CD14-positive monocyte (primary cell): Measurements from ENCODE around the gene KLHL24. TPM values are rescaled to one million over a fixed set of nuclear protein-coding genes. Genes with fewer than 3 reads are reported as not detected.
A peak's percentile ranks its signal among the peaks of the same experiment; 100 is the strongest.
"Not testable (repeated sequence)": the region's sequence is repeated elsewhere in the genome, so short reads cannot be mapped to it uniquely, and the experiment has no call there.

Experiments used
- DNase-seq, 3 donors: peaks; one replicate each; pipeline ENCODE4 v3.0.0-alpha.2; 2011 to 2022
- H2AFZ ChIP-seq: 2 replicates; pipeline ENCODE4 v1.6.0; 2012; ENCODE audit warnings: mild to moderate bottlenecking, low read depth, low read length, inconsistent platforms; ENCODE audit not compliant: insufficient read depth, poor library complexity, severe bottlenecking
- H3K27ac ChIP-seq, 2 donors: 1 replicate in 1 of 2; 2 replicates in 1 of 2; pipeline ENCODE4 v1.5.1; 2012 to 2013; ENCODE audit warnings: low read length in 2 of 2, control low read depth in 1 of 2, inconsistent platforms in 1 of 2, low read depth in 1 of 2, mild to moderate bottlenecking in 1 of 2
- H3K27me3 ChIP-seq, 2 donors: one replicate each; pipeline versions ENCODE4 v1.6.0 to v1.6.1; 2011 to 2013; ENCODE audit warnings: low read length in 2 of 2; ENCODE audit not compliant: control insufficient read depth in 2 of 2, insufficient read depth in 2 of 2
- H3K36me3 ChIP-seq, 2 donors: replicated peaks in 1 of 2; 1 replicate in 1 of 2; 2 replicates in 1 of 2; pipeline versions ENCODE4 v1.5.1 to v1.6.1; 2012 to 2013; ENCODE audit warnings: low read length in 2 of 2, control low read depth in 1 of 2, inconsistent platforms in 1 of 2, mild to moderate bottlenecking in 1 of 2; ENCODE audit not compliant: insufficient read depth in 2 of 2, control insufficient read depth in 1 of 2
- H3K4me1 ChIP-seq, 2 donors: 1 replicate in 1 of 2; 2 replicates in 1 of 2; pipeline versions ENCODE4 v1.5.1 to v1.6.1; 2012 to 2013; ENCODE audit warnings: low read length in 2 of 2, control low read depth in 1 of 2, inconsistent platforms in 1 of 2, mild to moderate bottlenecking in 1 of 2, moderate library complexity in 1 of 2; ENCODE audit not compliant: insufficient read depth in 2 of 2, control insufficient read depth in 1 of 2
- H3K4me2 ChIP-seq: replicated peaks from 2 replicates; pipeline ENCODE3; 2012; ENCODE audit warnings: low read length, moderate library complexity, mild to moderate bottlenecking; ENCODE audit not compliant: poor library complexity, severe bottlenecking; ENCODE audit errors: extremely low read depth
- H3K4me3 ChIP-seq, 3 experiments: fragments of 200-600 bp in 1 of 3; sonication (generic) in 1 of 3; replicated peaks in 1 of 3; 1 replicate in 2 of 3; 2 replicates in 1 of 3; pipeline ENCODE4 v1.5.1; 2011 to 2013; ENCODE audit warnings: low read length in 3 of 3, mild to moderate bottlenecking in 3 of 3, control low read depth in 2 of 3, low read depth in 2 of 3, inconsistent platforms in 1 of 3, moderate library complexity in 1 of 3
- H3K79me2 ChIP-seq: 2 replicates; pipeline ENCODE4 v1.6.0; 2012; ENCODE audit warnings: mild to moderate bottlenecking, control low read depth, inconsistent platforms, low read length, moderate library complexity; ENCODE audit not compliant: insufficient read depth
- H3K9ac ChIP-seq: 2 replicates; pipeline ENCODE4 v1.6.0; 2017; ENCODE audit warnings: low read length, mild to moderate bottlenecking; ENCODE audit not compliant: insufficient read depth, poor library complexity, severe bottlenecking
- H3K9me3 ChIP-seq, 2 donors: replicated peaks in 1 of 2; 1 replicate in 1 of 2; 2 replicates in 1 of 2; pipeline versions ENCODE4 v1.5.1 to v1.6.1; 2012 to 2013; ENCODE audit warnings: low read length in 2 of 2, control low read depth in 1 of 2; ENCODE audit not compliant: control insufficient read depth in 1 of 2, insufficient read depth in 1 of 2
- H4K20me1 ChIP-seq: 2 replicates; pipeline ENCODE4 v1.6.0; 2012; ENCODE audit warnings: mild to moderate bottlenecking, low read length, control low read depth, moderate library complexity; ENCODE audit not compliant: insufficient read depth
- H3K27ac Mint-ChIP-seq, 7 donors: one replicate each; pipeline ENCODE4 v1.8.0; 2020; ENCODE audit warnings: mild to moderate bottlenecking in 7 of 7, mixed read lengths in 7 of 7, moderate library complexity in 6 of 7, inconsistent platforms in 2 of 7
- H3K27me3 Mint-ChIP-seq, 3 donors: one replicate each; pipeline ENCODE4 v1.8.0; 2021 to 2022; ENCODE audit warnings: low read depth in 3 of 3, mild to moderate bottlenecking in 3 of 3, mixed read lengths in 3 of 3, moderate library complexity in 3 of 3, inconsistent platforms in 1 of 3
- H3K36me3 Mint-ChIP-seq, 2 donors: one replicate each; pipeline ENCODE4 v1.8.0; 2020; ENCODE audit warnings: mixed read lengths in 2 of 2, inconsistent platforms in 1 of 2, mild to moderate bottlenecking in 1 of 2
- H3K4me1 Mint-ChIP-seq: one replicate; pipeline ENCODE4 v1.8.0; 2020; ENCODE audit warnings: mild to moderate bottlenecking, mixed read lengths
- H3K4me3 Mint-ChIP-seq, 2 donors: one replicate each; pipeline ENCODE4 v1.8.0; 2020; ENCODE audit warnings: mild to moderate bottlenecking in 2 of 2, mixed read lengths in 2 of 2, moderate library complexity in 1 of 2
- H3K9me3 Mint-ChIP-seq, 7 donors: one replicate each; pipeline ENCODE4 v1.8.0; 2020 to 2022; ENCODE audit warnings: mixed read lengths in 7 of 7, mild to moderate bottlenecking in 6 of 7, moderate library complexity in 6 of 7, inconsistent platforms in 2 of 7
- CTCF ChIP-seq: fragments of 200-600 bp; IDR thresholded peaks from one replicate; pipeline ENCODE4 v1.8.0; 2022; ENCODE audit warnings: antibody characterized with exemption, mild to moderate bottlenecking
- WGBS: methylation state at CpG from one replicate; pipeline ENCODE4 v1.1.5; 2013; ENCODE audit warnings: missing lambda C conversion rate; ENCODE audit not compliant: insufficient coverage; 5-methylcytosine and 5-hydroxymethylcytosine counted together
- intact Hi-C, 2 donors: fragments of 100-400 bp; cut with micrococcal nuclease; formaldehyde crosslinking; loops; one replicate each; pipeline versions ENCODE4 v1.15.0 to v1.15.1; 2023
- polyA plus RNA-seq, 3 donors: library from polyadenylated mRNA; depleted of rRNA in 1 of 3; unstranded in 2 of 3; stranded (reverse) in 1 of 3; fragments of 300-500 nt in 2 of 3; fragments of >200 nt in 1 of 3; fragmentation: Illumina TruSeq in 2 of 3; gene quantifications; 1 replicate in 2 of 3; 2 replicates in 1 of 3; pipeline ENCODE4 v1.2.3, GENCODE V29; 2012 to 2021

Gene KLHL24
- polyA plus RNA-seq, 3 donors = 24.1 to 31.7 (median 31.4) TPM

- no peak for TF ChIP-seq CTCF
- Histone ChIP-seq H3K9me3 (no peaks in the 10 kb centered on the region), H3K27ac (peak overlapping the region; percentile 89 to 90), H2AFZ (peak overlapping the region; percentile 89), H4K20me1 (peaks cover 49% of the 10 kb centered on the region), H3K4me1 (peaks cover 17 to 24% of the 10 kb centered on the region in 2 donors), H3K4me2 (peak overlapping the region; percentile 77), H3K79me2 (peaks cover 56% of the 10 kb centered on the region), H3K36me3 (no peaks in the 10 kb centered on the region), H3K9ac (peak overlapping the region; percentile 96), H3K27me3 (no peaks in the 10 kb centered on the region), H3K4me3 (peak overlapping the region; percentile 93 to 98 (median 94))
- Mint-ChIP-seq H3K27ac (peak overlapping the region; percentile 90 to 97 (median 94)), H3K4me3 (peak overlapping the region; percentile 89 to 93), H3K9me3 (no peaks in the 10 kb centered on the region), H3K36me3 (no peaks in the 10 kb centered on the region), H3K27me3 (peaks cover 0 to 4% (median 0%) of the 10 kb centered on the region in 3 donors), H3K4me1 (peaks cover 22% of the 10 kb centered on the region)
- under 1% methylated on average over 67 of the region's 84 CpGs for WGBS
- intact Hi-C loops = loop anchor here (1.0 to 10.0 kb wide), 3 partner anchors 61 to 82 kb away; partner anchors contain the start of genes KLHL6 (in 2 of the 2) and YEATS2 (in 2 of the 2)
- DNase-seq = peak; percentile 89 to 93 (median 90)
These were observed 1.0 kb downstream of the KLHL24 start for GRCh38 chr3:183636221-183637105.

GRCh38 chr3:183637106-183637486 is 1.7 kb downstream of the KLHL24 start:
- Mint-ChIP-seq H3K4me3 (peak overlapping the region; percentile 89 to 93), H3K36me3 (no peaks in the 10 kb centered on the region), H3K27ac (peak overlapping the region; percentile 45 to 93 (median 81)), H3K4me1 (peaks cover 22% of the 10 kb centered on the region), H3K27me3 (peaks cover 0 to 4% (median 0%) of the 10 kb centered on the region in 3 donors), H3K9me3 (no peaks in the 10 kb centered on the region)
- H3K9ac ChIP-seq = peak overlapping the region; percentile 96
- H2AFZ ChIP-seq = peak overlapping the region; percentile 89
- H3K27ac ChIP-seq = peak overlapping the region; percentile 89 to 90
- no CpG with 5 or more reads among the region's 6 CpGs for WGBS
- H3K4me2 ChIP-seq = peak overlapping the region; percentile 77
- peaks cover 17 to 24% of the 10 kb centered on the region in 2 donors for H3K4me1 ChIP-seq
- H3K9me3 ChIP-seq = no peaks in the 10 kb centered on the region
- H3K4me3 ChIP-seq = peak overlapping the region; percentile 93 to 98 (median 94)
- intact Hi-C loops = loop anchor here (5.0 to 10.0 kb wide), 2 partner anchors 60 to 82 kb away; partner anchors contain the start of genes YEATS2 (in 2 of the 2) and KLHL6 (in 1 of the 2)
- peaks cover 63% of the 10 kb centered on the region for H3K79me2 ChIP-seq
- DNase-seq = no peak
- no peak for TF ChIP-seq CTCF
- no peaks in the 10 kb centered on the region for H3K27me3 ChIP-seq
- no peaks in the 10 kb centered on the region for H3K36me3 ChIP-seq
- peaks cover 55% of the 10 kb centered on the region for H4K20me1 ChIP-seq

GRCh38 chr3:183637633-183638032 is 2.2 kb downstream of the KLHL24 start:
- not testable (repeated sequence) for H3K36me3 Mint-ChIP-seq, H3K4me3 ChIP-seq, H3K27ac ChIP-seq, H3K27me3 Mint-ChIP-seq, H3K9me3 Mint-ChIP-seq, H3K36me3 ChIP-seq, H2AFZ ChIP-seq, H3K9ac ChIP-seq, H3K9me3 ChIP-seq, H3K27me3 ChIP-seq, DNase-seq
- peaks cover 17 to 24% of the 10 kb centered on the region in 2 donors for H3K4me1 ChIP-seq
- Mint-ChIP-seq H3K4me3 (peak overlapping the region in 1 of 2 donors; percentile 89), H3K27ac (peak overlapping the region in 3 of 7 donors; percentile 20 to 68 (median 26)), H3K4me1 (peaks cover 22% of the 10 kb centered on the region)
- intact Hi-C loops = loop anchor here (5.0 to 10.0 kb wide), 2 partner anchors 60 to 83 kb away; partner anchors contain the start of genes YEATS2 (in 2 of the 2) and KLHL6 (in 1 of the 2)
- H3K79me2 ChIP-seq = peaks cover 68% of the 10 kb centered on the region
- H3K4me2 ChIP-seq = peak overlapping the region; percentile 77
- WGBS = 93% methylated on average over 10 of the region's 14 CpGs
- H4K20me1 ChIP-seq = peaks cover 60% of the 10 kb centered on the region
